ENCODE results near the gene IFRD1. TPM values are rescaled to one million over a fixed set of nuclear protein-coding genes. Genes with fewer than 3 reads are reported as not detected.
A peak's percentile ranks its signal among the peaks of the same experiment; 100 is the strongest.

Gene IFRD1
- total RNA-seq, 1 experiment from 2014 or later, result 67.8 TPM

DNA sequence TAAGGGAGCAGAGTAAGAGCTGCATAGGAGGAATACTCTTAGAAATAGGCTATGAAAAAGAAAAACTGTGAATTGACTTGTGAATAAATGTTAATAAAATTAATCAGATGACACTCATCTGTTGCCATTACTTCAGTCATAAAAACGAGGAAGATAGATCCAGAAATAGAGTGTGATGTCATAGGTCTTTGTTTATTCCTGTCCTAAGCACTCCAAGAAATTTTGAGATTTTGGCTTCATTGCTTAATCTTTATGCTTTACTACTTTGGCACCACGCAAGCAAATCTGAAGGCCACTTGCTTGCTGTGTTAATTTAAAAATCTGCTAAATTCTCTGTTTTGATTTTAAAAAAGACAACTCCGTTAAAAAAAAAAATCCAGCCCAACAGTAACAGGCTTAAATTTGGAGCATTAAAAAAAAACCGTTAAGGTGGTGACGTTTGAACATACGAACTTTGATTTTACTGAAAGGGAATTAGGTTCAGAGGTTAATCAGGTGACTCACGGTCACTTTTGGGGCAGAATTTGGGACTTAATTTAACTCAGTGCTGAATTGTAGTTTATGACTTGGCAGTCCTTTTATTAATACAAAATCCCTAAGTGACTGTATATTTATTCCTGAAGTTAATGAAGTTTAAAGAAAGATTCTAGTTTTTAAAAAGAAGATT is 3.4 kb downstream of the IFRD1 start:
- H2BK20ac ChIP-seq (ENCODE audit: low read depth, low read length, poor library complexity, severe bottlenecking), result no peak overlapping the region
- no peaks in the 10 kb centered on the region for H4K20me1 ChIP-seq (ENCODE audit: control insufficient read depth, insufficient read depth, insufficient read length)
- H3K23me2 ChIP-seq (ENCODE audit: insufficient read length, low read depth, low read length, poor library complexity, severe bottlenecking), result peaks cover 7% of the 10 kb centered on the region
- no peak overlapping the region for H2BK5ac ChIP-seq (ENCODE audit: insufficient read length, low read length)
- no peak overlapping the region for H2BK15ac ChIP-seq (ENCODE audit: low read depth, low read length)
- Mint-ChIP-seq H3K4me3 (peak overlapping the region; percentile 4 to 8; a peak in 2 of 5 replicates), H3K4me1 (peaks cover 28 to 31% of the 10 kb centered on the region in 2 experiments), H3K36me3 (ENCODE audit: insufficient read depth in 1 of 3, low read depth in 3 of 3) (peaks cover 17 to 38% (median 30%) of the 10 kb centered on the region in 3 experiments), H3K27me3 (ENCODE audit: low read depth) (no peaks in the 10 kb centered on the region), H3K27ac (peak overlapping the region in 2 of 3 experiments; percentile 30 to 61; a peak in 3 of 7 replicates), H3K9me3 (no peaks in the 10 kb centered on the region)
- H3K4ac ChIP-seq (ENCODE audit: low read depth, low read length), result no peak overlapping the region
- peaks cover 20% of the 10 kb centered on the region; the same call in 1 of the 2 replicates for H3K79me2 ChIP-seq (ENCODE audit: insufficient read depth, low read length)
- no peak overlapping the region for H2AK5ac ChIP-seq (ENCODE audit: insufficient read length, low read length)
- H2BK12ac ChIP-seq (ENCODE audit: insufficient read length, low read depth, low read length), result no peak overlapping the region
- H3K4me1 ChIP-seq (ENCODE audit: insufficient read depth, low read length), result no peaks in the 10 kb centered on the region
- H2AFZ ChIP-seq (ENCODE audit: low read length), result no peak overlapping the region
- H2BK120ac ChIP-seq (ENCODE audit: low read depth, low read length, poor library complexity, severe bottlenecking), result no peak overlapping the region
- H3K4me2 ChIP-seq (ENCODE audit: insufficient read depth, insufficient read length, low read length), result no peak overlapping the region
- no CpG with 5 or more reads among the region's 7 CpGs for WGBS (ENCODE audit: extremely low coverage, insufficient read length, low lambda C conversion rate)
- TF ChIP-seq CTCF (conservative IDR thresholded peaks at IDR 0.05), result no peak
- no peak overlapping the region for H3K27ac ChIP-seq (ENCODE audit: insufficient read length, low read depth, low read length)
- H3K14ac ChIP-seq (ENCODE audit: insufficient read depth, low read length), result no peak overlapping the region
- no peak overlapping the region for H4K8ac ChIP-seq (replicated peaks; ENCODE audit: insufficient read length, low read depth, low read length)
- H3K9me3 ChIP-seq (ENCODE audit: control insufficient read depth, low read depth, low read length), result no peaks in the 10 kb centered on the region
- H3K18ac ChIP-seq (ENCODE audit: insufficient read length, low read depth, low read length), result no peak overlapping the region
- no peak overlapping the region for H3K23ac ChIP-seq (ENCODE audit: insufficient read length, low read depth, low read length)
- peaks cover 2% of the 10 kb centered on the region for H3K79me1 ChIP-seq (ENCODE audit: insufficient read depth, low read depth, low read length, poor library complexity, severe bottlenecking)
- H4K91ac ChIP-seq (ENCODE audit: insufficient read length, low read depth, low read length), result no peak overlapping the region
- DNase-seq, result no peak
- H3K56ac ChIP-seq (ENCODE audit: insufficient read length, low read depth, low read length), result no peak overlapping the region
- H3K27me3 ChIP-seq (ENCODE audit: insufficient read depth, low read length), result no peaks in the 10 kb centered on the region
- no peak overlapping the region for H3K9ac ChIP-seq (ENCODE audit: extremely low read depth, insufficient read length, low read length)
- H3T11ph ChIP-seq (ENCODE audit: low read length), result no peak overlapping the region
- no peak overlapping the region for H4K5ac ChIP-seq (ENCODE audit: insufficient read length, low read depth, low read length)
